Measurements from ENCODE around the gene PTTG1.

GRCh38 chr5:160466889-160467554 is 45.4 kb downstream of the PTTG1 start:
- TF ChIP-seq, protein P1, sequence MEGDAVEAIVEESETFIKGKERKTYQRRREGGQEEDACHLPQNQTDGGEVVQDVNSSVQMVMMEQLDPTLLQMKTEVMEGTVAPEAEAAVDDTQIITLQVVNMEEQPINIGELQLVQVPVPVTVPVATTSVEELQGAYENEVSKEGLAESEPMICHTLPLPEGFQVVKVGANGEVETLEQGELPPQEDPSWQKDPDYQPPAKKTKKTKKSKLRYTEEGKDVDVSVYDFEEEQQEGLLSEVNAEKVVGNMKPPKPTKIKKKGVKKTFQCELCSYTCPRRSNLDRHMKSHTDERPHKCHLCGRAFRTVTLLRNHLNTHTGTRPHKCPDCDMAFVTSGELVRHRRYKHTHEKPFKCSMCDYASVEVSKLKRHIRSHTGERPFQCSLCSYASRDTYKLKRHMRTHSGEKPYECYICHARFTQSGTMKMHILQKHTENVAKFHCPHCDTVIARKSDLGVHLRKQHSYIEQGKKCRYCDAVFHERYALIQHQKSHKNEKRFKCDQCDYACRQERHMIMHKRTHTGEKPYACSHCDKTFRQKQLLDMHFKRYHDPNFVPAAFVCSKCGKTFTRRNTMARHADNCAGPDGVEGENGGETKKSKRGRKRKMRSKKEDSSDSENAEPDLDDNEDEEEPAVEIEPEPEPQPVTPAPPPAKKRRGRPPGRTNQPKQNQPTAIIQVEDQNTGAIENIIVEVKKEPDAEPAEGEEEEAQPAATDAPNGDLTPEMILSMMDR (IDR thresholded peaks at IDR 0.05), result no peak
- TF ChIP-seq POLR2AphosphoS5 (IDR thresholded peaks at IDR 0.05) (no peak), EP300 (IDR thresholded peaks at IDR 0.05) (no peak), POLR2A (IDR thresholded peaks at IDR 0.05) (no peak)
